Right atrium auricular region (tissue), 2 donors: ENCODE data around the gene LRRC1. TPM values are rescaled to one million over a fixed set of nuclear protein-coding genes. Genes with fewer than 3 reads are reported as not detected.
"Not testable (repeated sequence)": the region's sequence is repeated elsewhere in the genome, so short reads cannot be mapped to it uniquely, and the experiment has no call there.

Source experiments
- DNase-seq: peaks from one replicate; pipeline ENCODE4 v3.0.0-alpha.2; 2019; ENCODE audit warnings: low spot score
- H3K27ac ChIP-seq, 2 donors: fragments of 200-600 bp; sonication (generic); 1 replicate in 1 of 2; 2 replicates in 1 of 2; pipeline ENCODE4 v1.5.1; 2016 to 2019
- H3K27me3 ChIP-seq, 2 donors: fragments of 200-600 bp; sonication (generic); one replicate each; pipeline versions ENCODE4 v1.5.1 to v1.6.0; 2017 to 2019
- H3K36me3 ChIP-seq: fragments of 200-600 bp; sonication (generic); one replicate; pipeline ENCODE4 v1.5.1; 2016
- H3K4me1 ChIP-seq, 2 donors: fragments of 200-600 bp; sonication (generic); one replicate each; pipeline versions ENCODE4 v1.5.1 to v1.6.0; 2017 to 2019
- H3K4me3 ChIP-seq, 2 donors: fragments of 200-600 bp; sonication (generic); 1 replicate in 1 of 2; 2 replicates in 1 of 2; pipeline ENCODE4 v1.5.1; 2017 to 2019; ENCODE audit warnings: mild to moderate bottlenecking in 1 of 2, moderate library complexity in 1 of 2
- H3K9me3 ChIP-seq, 2 donors: fragments of 200-600 bp; sonication (generic); one replicate each; pipeline ENCODE4 v1.5.1; 2019
- CTCF ChIP-seq, 2 donors: fragments of 200-600 bp; sonication (generic); IDR thresholded peaks; one replicate each; pipeline ENCODE4 v1.5.1; 2019; ENCODE audit warnings: antibody characterized with exemption in 2 of 2
- total RNA-seq, 2 donors: library from RNA; depleted of rRNA; stranded (reverse); fragments of >200 nt; gene quantifications; one replicate each; pipeline ENCODE4 v1.1.0, GENCODE V29; 2016

Gene LRRC1
- total RNA-seq, 2 donors from 2014 or later, result 5.3 to 6.1 TPM

GRCh38 chr6:53771785-53772624 lies 22.8 kb upstream of the LRRC1 start:
- TF ChIP-seq CTCF (IDR thresholded peaks at IDR 0.05), result no peak
- DNase-seq, result no peak
- Histone ChIP-seq H3K4me3 (no peak overlapping the region), H3K4me1 (peaks cover 0 to 4% of the 10 kb centered on the region in 2 donors), H3K27me3 (no peaks in the 10 kb centered on the region), H3K27ac (peak overlapping the region; percentile 10 to 11), H3K9me3 (no peaks in the 10 kb centered on the region), H3K36me3 (no peaks in the 10 kb centered on the region)

- H3K4me1 ChIP-seq, result peaks cover 0 to 4% of the 10 kb centered on the region in 2 donors
- no peak overlapping the region for H3K27ac ChIP-seq
- no peak overlapping the region for H3K4me3 ChIP-seq
- no peaks in the 10 kb centered on the region for H3K9me3 ChIP-seq
- no peaks in the 10 kb centered on the region for H3K36me3 ChIP-seq
- DNase-seq, result no peak
- TF ChIP-seq CTCF (IDR thresholded peaks at IDR 0.05), result no peak
- no peaks in the 10 kb centered on the region for H3K27me3 ChIP-seq
Observed at GRCh38 chr6:53773044-53773696, 21.6 kb upstream of the LRRC1 start.

- H3K9me3 ChIP-seq, H3K36me3 ChIP-seq, H3K27ac ChIP-seq, DNase-seq, H3K27me3 ChIP-seq, H3K4me1 ChIP-seq, H3K4me3 ChIP-seq: not testable (repeated sequence)
Observed at GRCh38 chr6:53776152-53776551, 18.7 kb upstream of the LRRC1 start.

DNA sequence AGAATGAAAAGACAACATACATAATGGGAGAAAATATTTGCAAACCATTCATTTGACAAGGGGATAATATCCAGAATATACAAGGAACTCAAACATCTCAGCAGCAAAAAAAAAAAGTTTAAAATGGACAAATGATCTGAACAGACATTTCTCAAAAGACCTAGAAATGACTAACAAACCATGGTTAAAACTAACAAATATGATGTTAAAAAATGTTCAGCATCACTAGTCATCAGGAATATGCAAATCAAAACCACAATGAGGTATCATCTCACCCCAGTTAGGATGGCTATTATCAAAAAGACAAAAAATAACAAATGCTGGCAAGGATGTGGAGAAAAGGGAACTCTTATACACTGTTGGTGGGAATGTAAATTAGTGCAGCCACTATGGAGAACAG lies 9.8 kb upstream of the LRRC1 start:
- not testable (repeated sequence) for DNase-seq, H3K36me3 ChIP-seq, H3K4me1 ChIP-seq, H3K27me3 ChIP-seq, H3K4me3 ChIP-seq, H3K27ac ChIP-seq
- H3K9me3 ChIP-seq, result peaks cover 0 to 17% of the 10 kb centered on the region in 2 donors

DNA sequence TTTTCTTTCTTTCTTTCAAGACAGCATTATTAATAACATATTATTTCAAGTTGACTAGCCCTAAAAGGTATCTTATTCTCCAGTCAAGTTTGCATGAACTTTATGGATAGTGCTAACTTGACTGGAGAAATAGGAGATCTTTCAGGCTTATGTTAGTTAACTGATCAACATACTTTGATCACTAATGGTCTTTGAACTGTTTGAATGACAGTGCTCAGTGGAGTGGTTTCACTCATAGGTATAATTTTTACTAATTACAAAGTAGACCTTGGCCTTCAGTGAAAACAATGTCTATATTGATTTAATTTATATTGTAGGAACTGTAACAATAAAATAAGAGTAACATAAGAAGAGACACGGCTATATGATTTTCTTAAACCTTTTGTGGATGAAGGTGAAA lies 8.0 kb upstream of the LRRC1 start:
- Histone ChIP-seq H3K36me3 (no peaks in the 10 kb centered on the region), H3K4me3 (no peak overlapping the region), H3K4me1 (no peaks in the 10 kb centered on the region), H3K27ac (no peak overlapping the region), H3K27me3 (no peaks in the 10 kb centered on the region), H3K9me3 (peaks cover 0 to 17% of the 10 kb centered on the region in 2 donors)
- DNase-seq, result no peak
- no peak for TF ChIP-seq CTCF (IDR thresholded peaks at IDR 0.05)

DNA sequence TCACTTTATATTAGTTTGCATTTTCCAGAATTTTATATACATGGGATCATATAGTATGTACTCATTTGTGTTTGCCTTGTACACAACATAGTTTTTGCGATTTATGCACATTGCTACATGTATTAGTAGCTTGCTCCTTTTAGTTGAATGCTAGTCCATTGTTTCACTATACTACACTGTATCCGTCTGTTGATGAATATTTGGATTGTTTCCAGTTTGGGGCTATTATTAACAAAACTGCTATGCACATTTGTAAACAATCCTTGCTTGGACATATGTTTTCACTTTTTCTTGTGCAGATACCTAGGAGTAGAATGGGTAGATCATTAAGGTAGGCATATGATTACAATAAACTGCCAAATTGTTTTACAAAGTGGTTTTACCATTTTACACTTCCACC lies 3.9 kb upstream of the LRRC1 start:
- Histone ChIP-seq H3K36me3 (no peaks in the 10 kb centered on the region), H3K27me3 (no peaks in the 10 kb centered on the region), H3K9me3 (peaks cover 0 to 17% of the 10 kb centered on the region in 2 donors), H3K27ac (no peak overlapping the region), H3K4me1 (peaks cover 0 to 13% of the 10 kb centered on the region in 2 donors), H3K4me3 (no peak overlapping the region)
- TF ChIP-seq CTCF (IDR thresholded peaks at IDR 0.05), result no peak
- DNase-seq, result no peak
